NB4 (cell line): ENCODE results near the gene PNPLA1.

ENCODE experiments used
- DNase-seq: peaks from one replicate; pipeline ENCODE4 v3.0.0; 2010; ENCODE audit warnings: low read depth
- H3K4me3 ChIP-seq: one replicate; pipeline ENCODE4 v1.5.1; 2011; ENCODE audit warnings: mild to moderate bottlenecking, low read depth, low read length, moderate library complexity
- CTCF ChIP-seq: IDR thresholded peaks from one replicate; pipeline ENCODE4 v1.5.1; 2012; ENCODE audit warnings: low read depth, low read length
- MAX ChIP-seq: IDR thresholded peaks from 2 replicates; pipeline ENCODE4 v1.6.1; 2011; ENCODE audit warnings: low read depth, low read length
- MYC ChIP-seq: IDR thresholded peaks from 2 replicates; pipeline ENCODE4 v1.6.1; 2011; ENCODE audit warnings: low read depth, low read length
- POLR2A ChIP-seq: IDR thresholded peaks from 2 replicates; pipeline ENCODE4 v1.6.1; 2011; ENCODE audit warnings: mild to moderate bottlenecking; ENCODE audit not compliant: insufficient read length; ENCODE audit errors: extremely low read depth

PNPLA1 gene

GRCh38 chr6:36285187-36285671, 15.4 kb downstream of the PNPLA1 start:
- TF ChIP-seq POLR2A (no peak), MYC (no peak), CTCF (no peak), MAX (no peak)
- no peak for DNase-seq
- H3K4me3 ChIP-seq, result no peak overlapping the region

DNA sequence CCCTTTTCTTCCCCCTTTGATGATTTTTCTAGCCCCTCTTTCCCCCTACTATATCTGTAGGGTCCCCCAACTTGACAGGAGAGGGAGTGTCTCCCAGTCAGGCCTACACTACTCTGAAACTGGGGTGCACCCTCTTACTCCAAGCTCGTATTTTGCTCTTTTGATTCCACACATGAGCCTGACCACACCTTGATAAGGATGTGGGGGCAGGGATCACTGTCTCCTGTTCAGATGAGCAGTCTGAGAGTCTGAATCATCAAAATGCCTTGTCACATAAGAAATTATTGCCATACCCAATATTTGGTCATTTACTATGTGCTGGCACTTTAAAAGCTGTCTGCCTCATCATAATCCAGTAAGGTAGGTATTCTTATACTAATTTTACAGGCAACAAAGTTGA, 15.9 kb downstream of the PNPLA1 start:
- TF ChIP-seq MAX (no peak), CTCF (no peak), POLR2A (no peak), MYC (no peak)
- H3K4me3 ChIP-seq, result no peak overlapping the region
- DNase-seq, result no peak

DNA sequence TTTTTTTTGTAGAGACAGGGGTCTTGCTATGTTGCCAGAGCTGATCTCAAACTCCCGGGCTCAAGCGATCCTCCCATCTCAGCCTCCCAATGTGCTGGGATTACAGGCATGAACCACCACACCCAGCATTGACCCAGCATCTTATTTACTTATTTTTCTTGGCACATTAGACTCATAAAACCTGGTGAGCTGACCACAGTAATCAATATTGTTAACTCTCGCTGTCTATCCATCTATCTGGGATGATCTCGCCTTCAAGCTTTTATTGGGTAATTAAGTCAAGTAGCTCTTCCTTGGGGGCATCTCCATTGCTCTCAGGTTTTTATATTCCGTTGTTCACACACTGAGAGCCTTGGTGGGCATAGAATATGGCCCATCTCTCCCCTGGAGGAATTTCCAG, 17.0 kb downstream of the PNPLA1 start:
- TF ChIP-seq MYC (no peak), MAX (no peak), POLR2A (no peak), CTCF (no peak)
- no peak for DNase-seq

DNA sequence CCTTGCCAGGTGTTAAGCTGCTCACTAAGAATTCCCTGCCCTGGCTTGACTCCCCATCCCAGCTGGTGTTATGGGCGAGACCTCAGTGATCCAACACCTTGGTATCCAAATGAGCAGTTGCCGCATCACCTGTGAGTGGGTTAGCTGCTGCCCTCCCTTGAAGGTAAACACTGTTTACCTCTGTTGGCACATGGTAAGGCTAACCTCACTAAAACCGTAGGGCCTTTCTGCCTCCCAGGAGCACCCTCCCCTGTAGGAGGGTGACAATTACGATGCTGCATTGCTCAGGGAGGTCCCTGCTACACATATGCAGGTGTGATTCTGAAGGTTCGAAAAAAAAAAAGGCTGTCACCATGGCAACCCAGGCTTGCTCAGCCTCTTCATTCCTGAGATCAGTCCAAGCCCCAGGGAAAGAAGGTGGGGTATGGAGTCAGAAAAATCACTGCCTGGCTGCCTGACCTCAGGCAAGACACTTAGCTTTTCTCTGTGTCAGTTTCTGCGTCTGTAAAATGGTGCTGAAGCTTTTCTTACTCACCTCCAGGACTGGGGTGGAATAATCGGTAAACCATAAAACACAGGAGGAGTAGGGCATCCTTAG, 19.5 kb downstream of the PNPLA1 start:
- no peak for DNase-seq
- no peak overlapping the region for H3K4me3 ChIP-seq
- TF ChIP-seq MAX, result no peak
- TF ChIP-seq MYC, result no peak
- TF ChIP-seq POLR2A, result no peak
- no peak for TF ChIP-seq CTCF

More for the DNA sequence above, 17.0 kb downstream of the PNPLA1 start:
- H3K4me3 ChIP-seq, result no peak overlapping the region

DNA sequence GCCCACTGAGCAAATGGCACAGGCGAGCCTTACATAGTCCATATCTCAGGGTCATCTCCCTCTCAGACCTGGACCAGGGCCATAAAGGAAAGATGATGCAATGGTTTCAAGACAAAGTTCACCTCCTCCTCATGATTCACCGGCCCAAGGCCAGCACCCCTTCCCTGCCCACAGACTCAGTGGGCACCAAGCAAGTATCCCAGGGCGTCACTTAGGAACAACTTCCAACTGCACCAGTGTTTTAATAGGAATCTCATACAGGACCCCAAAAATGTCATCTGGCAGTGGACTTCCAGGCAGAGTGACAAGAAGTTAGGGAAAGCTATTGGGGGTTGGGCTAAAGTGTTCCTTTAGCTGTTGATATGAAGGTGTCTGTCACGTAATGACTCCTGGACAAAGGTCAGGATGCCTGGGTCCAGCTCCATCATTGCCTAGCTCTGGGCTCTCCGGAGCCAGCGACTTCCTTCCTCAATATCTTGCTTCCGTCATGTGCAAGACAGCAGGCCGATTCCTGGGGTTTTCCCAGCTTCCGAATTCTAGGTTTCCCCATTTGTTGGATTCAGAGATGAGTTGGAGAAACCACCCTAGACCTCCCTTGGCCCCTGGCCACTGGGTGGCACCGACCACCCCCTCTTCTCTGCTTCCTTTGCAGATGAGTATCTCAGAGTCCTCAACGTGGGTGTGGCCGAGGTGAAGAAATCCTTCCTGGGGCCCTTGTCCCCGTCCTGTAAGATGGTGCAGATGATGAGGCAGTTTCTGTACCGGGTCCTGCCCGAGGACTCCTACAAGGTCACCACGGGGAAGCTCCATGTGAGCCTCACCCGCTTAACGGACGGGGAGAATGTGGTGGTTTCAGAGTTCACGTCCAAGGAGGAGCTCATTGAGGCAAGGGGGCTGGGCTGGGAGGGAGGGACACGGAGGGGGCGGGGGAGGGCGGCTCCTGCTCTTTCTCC, 21.1 kb downstream of the PNPLA1 start:
- peak; percentile 43 for TF ChIP-seq MYC
- TF ChIP-seq POLR2A, result no peak
- TF ChIP-seq CTCF, result no peak
- TF ChIP-seq MAX, result peak; percentile 38; the same call in 1 of the 2 replicates
- peak; percentile 93 for DNase-seq
- H3K4me3 ChIP-seq, result no peak overlapping the region
